SK-N-SH treated with all-trans-retinoic acid at 6 μM for 48 hours (cell line): ENCODE data around the gene TMEM254.

Experiments used
- ARNTL ChIP-seq: fragments of 450-650 bp; formaldehyde crosslinking; IDR thresholded peaks from 2 replicates; pipeline ENCODE4 v1.5.0; 2020; ENCODE audit warnings: low read depth, mild to moderate bottlenecking, moderate library complexity, borderline replicate concordance
- BACH2 ChIP-seq: fragments of 250-450 bp; sonication (Bioruptor Pico); IDR thresholded peaks from 2 replicates; pipeline ENCODE4 v1.9.0; 2021; ENCODE audit warnings: mild to moderate bottlenecking, borderline replicate concordance
- ESRRG ChIP-seq: fragments of 250-450 bp; sonication (Bioruptor Pico); IDR thresholded peaks from 2 replicates; pipeline ENCODE4 v1.6.1; 2021; ENCODE audit warnings: mild to moderate bottlenecking
- GLIS3 ChIP-seq: fragments of 250-450 bp; sonication (Bioruptor Pico); IDR thresholded peaks from 2 replicates; pipeline ENCODE4 v1.5.0; 2020; ENCODE audit warnings: mild to moderate bottlenecking, moderate library complexity
- ISL1 ChIP-seq: fragments of 250-450 bp; sonication (Bioruptor Pico); IDR thresholded peaks from 2 replicates; pipeline ENCODE4 v2.1.2; 2022; ENCODE audit warnings: mild to moderate bottlenecking, moderate library complexity
- PPARA ChIP-seq: fragments of 250-450 bp; sonication (Bioruptor Pico); IDR thresholded peaks from 2 replicates; pipeline ENCODE4 v1.5.0; 2020; ENCODE audit warnings: mild to moderate bottlenecking, borderline replicate concordance
- RARB ChIP-seq: fragments of 250-450 bp; sonication (Bioruptor Pico); IDR thresholded peaks from 2 replicates; pipeline ENCODE4 v1.8.0; 2021; ENCODE audit warnings: mild to moderate bottlenecking, moderate library complexity
- TCF4 ChIP-seq: fragments of 250-450 bp; sonication (Bioruptor Pico); IDR thresholded peaks from 2 replicates; pipeline ENCODE4 v1.8.0; 2021; ENCODE audit warnings: mild to moderate bottlenecking, moderate library complexity, borderline replicate concordance
- ZC3H10 ChIP-seq: fragments of 250-450 bp; sonication (Bioruptor Pico); IDR thresholded peaks from 2 replicates; pipeline ENCODE4 v1.5.1; 2021; ENCODE audit warnings: mild to moderate bottlenecking, moderate library complexity
- ZFP3 ChIP-seq: fragments of 250-450 bp; sonication (Bioruptor Pico); IDR thresholded peaks from 2 replicates; pipeline ENCODE4 v1.5.0; 2020; ENCODE audit warnings: mild to moderate bottlenecking, moderate library complexity
- ZFP30 ChIP-seq: fragments of 450-650 bp; formaldehyde crosslinking; IDR thresholded peaks from 2 replicates; pipeline ENCODE4 v1.5.0; 2022; ENCODE audit warnings: mild to moderate bottlenecking, moderate library complexity
- ZNF8 ChIP-seq: fragments of 450-650 bp; formaldehyde crosslinking; IDR thresholded peaks from 2 replicates; pipeline ENCODE4 v1.5.0; 2020; ENCODE audit warnings: mild to moderate bottlenecking, moderate library complexity
- TF ChIP-seq, protein P1 (sequence below): fragments of 250-450 bp; sonication (Bioruptor Pico); IDR thresholded peaks from 2 replicates; pipeline ENCODE4 v1.8.0; 2020; ENCODE audit warnings: mild to moderate bottlenecking, moderate library complexity, borderline replicate concordance
- TF ChIP-seq, protein P2 (sequence below): fragments of 250-450 bp; sonication (Bioruptor Pico); IDR thresholded peaks from 2 replicates; pipeline ENCODE4 v1.5.1; 2020; ENCODE audit warnings: low read depth, mild to moderate bottlenecking, moderate library complexity

- TF ChIP-seq ZFP3 (CRISPR knock-in tag) (no peak), GLIS3 (CRISPR knock-in tag) (no peak), ARNTL (CRISPR knock-in tag) (no peak), TCF4 (no peak), RARB (CRISPR knock-in tag) (no peak), ZNF8 (no peak), ESRRG (no peak), PPARA (CRISPR knock-in tag) (no peak), ZFP30 (CRISPR knock-in tag) (no peak), BACH2 (no peak), ISL1 (CRISPR knock-in tag) (no peak), ZC3H10 (no peak)
- TF ChIP-seq, protein P1, sequence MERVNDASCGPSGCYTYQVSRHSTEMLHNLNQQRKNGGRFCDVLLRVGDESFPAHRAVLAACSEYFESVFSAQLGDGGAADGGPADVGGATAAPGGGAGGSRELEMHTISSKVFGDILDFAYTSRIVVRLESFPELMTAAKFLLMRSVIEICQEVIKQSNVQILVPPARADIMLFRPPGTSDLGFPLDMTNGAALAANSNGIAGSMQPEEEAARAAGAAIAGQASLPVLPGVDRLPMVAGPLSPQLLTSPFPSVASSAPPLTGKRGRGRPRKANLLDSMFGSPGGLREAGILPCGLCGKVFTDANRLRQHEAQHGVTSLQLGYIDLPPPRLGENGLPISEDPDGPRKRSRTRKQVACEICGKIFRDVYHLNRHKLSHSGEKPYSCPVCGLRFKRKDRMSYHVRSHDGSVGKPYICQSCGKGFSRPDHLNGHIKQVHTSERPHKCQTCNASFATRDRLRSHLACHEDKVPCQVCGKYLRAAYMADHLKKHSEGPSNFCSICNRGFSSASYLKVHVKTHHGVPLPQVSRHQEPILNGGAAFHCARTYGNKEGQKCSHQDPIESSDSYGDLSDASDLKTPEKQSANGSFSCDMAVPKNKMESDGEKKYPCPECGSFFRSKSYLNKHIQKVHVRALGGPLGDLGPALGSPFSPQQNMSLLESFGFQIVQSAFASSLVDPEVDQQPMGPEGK (CRISPR knock-in tag): no peak
- TF ChIP-seq, protein P2, sequence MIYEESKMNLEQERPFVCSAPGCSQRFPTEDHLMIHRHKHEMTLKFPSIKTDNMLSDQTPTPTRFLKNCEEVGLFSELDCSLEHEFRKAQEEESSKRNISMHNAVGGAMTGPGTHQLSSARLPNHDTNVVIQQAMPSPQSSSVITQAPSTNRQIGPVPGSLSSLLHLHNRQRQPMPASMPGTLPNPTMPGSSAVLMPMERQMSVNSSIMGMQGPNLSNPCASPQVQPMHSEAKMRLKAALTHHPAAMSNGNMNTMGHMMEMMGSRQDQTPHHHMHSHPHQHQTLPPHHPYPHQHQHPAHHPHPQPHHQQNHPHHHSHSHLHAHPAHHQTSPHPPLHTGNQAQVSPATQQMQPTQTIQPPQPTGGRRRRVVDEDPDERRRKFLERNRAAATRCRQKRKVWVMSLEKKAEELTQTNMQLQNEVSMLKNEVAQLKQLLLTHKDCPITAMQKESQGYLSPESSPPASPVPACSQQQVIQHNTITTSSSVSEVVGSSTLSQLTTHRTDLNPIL: no peak
These were observed 60.8 kb downstream of the TMEM254 start for GRCh38 chr10:80139265-80139664.
